T-cell (primary cell): ENCODE data around the gene AHRR. TPM values are rescaled to one million over a fixed set of nuclear protein-coding genes. Genes with fewer than 3 reads are reported as not detected.

ENCODE experiments used
- ATAC-seq, 4 experiments: fragments of 200-7000 bp in 3 of 4; fragments of 150-1000 bp in 1 of 4; cut with Tn5 transposase; replicated peaks in 1 of 4; 1 replicate in 3 of 4; 2 replicates in 1 of 4; pipeline ENCODE4 v1.10.0; 2021; ENCODE audit warnings: moderate library complexity in 3 of 4, mild to moderate bottlenecking in 2 of 4, moderate number of reproducible peaks in 1 of 4
- CTCF ChIA-PET, 2 donors: fragments of 300-600 bp; sonication (Branson Sonifier 250); formaldehyde crosslinking; loops; one replicate each; lab custom pipeline; 2022; ENCODE audit warnings: antibody characterized with exemption in 2 of 2; lab: Charles Lee
- POLR2A ChIA-PET, 2 donors: fragments of 300-600 bp; sonication (Branson Sonifier 250); formaldehyde crosslinking; loops; one replicate each; lab custom pipeline; 2022; ENCODE audit warnings: antibody characterized with exemption in 2 of 2; lab: Charles Lee
- DNase-seq, 35 experiments: peaks; one replicate each; pipeline versions ENCODE4 v3.0.0 to v3.0.0-alpha.2; 2013 to 2023
- H3K27ac ChIP-seq: one replicate; pipeline ENCODE4 v1.5.1; 2013; ENCODE audit warnings: low read length
- H3K27me3 ChIP-seq, 2 experiments: replicated peaks in 1 of 2; 1 replicate in 1 of 2; 2 replicates in 1 of 2; pipeline versions ENCODE4 v1.6.1 to v1.7.0; 2013; ENCODE audit warnings: low read length in 1 of 2, mixed read lengths in 1 of 2; ENCODE audit not compliant: control insufficient read depth in 2 of 2, insufficient read depth in 2 of 2; ENCODE audit errors: extremely low read depth in 1 of 2
- H3K36me3 ChIP-seq, 2 donors: 1 replicate in 1 of 2; 2 replicates in 1 of 2; pipeline versions ENCODE4 v1.6.1 to v1.7.0; 2013; ENCODE audit warnings: low read length in 1 of 2; ENCODE audit not compliant: control insufficient read depth in 2 of 2, insufficient read depth in 1 of 2; ENCODE audit errors: extremely low read depth in 1 of 2
- H3K4me1 ChIP-seq, 2 experiments: 1 replicate in 1 of 2; 2 replicates in 1 of 2; pipeline versions ENCODE4 v1.6.1 to v1.7.0; 2013; ENCODE audit warnings: low read length in 2 of 2, mixed read lengths in 1 of 2; ENCODE audit not compliant: insufficient read depth in 2 of 2, control insufficient read depth in 1 of 2; ENCODE audit errors: extremely low read depth in 1 of 2
- H3K4me3 ChIP-seq, 2 donors: 1 replicate in 1 of 2; 2 replicates in 1 of 2; pipeline versions ENCODE4 v1.5.1 to v1.7.0; 2013; ENCODE audit warnings: mild to moderate bottlenecking in 2 of 2, low read length in 1 of 2, moderate library complexity in 1 of 2; ENCODE audit not compliant: control insufficient read depth in 1 of 2; ENCODE audit errors: extremely low read depth in 1 of 2
- H3K9me3 ChIP-seq: 2 replicates; pipeline ENCODE4 v1.7.0; 2013
- H3K27ac Mint-ChIP-seq, 2 donors: one replicate each; pipeline ENCODE4 v1.8.0; 2020 to 2021; ENCODE audit warnings: mild to moderate bottlenecking in 2 of 2, mixed read lengths in 2 of 2
- H3K27me3 Mint-ChIP-seq, 2 donors: one replicate each; pipeline ENCODE4 v1.8.0; 2021 to 2022; ENCODE audit warnings: mixed read lengths in 2 of 2
- H3K36me3 Mint-ChIP-seq: one replicate; pipeline ENCODE4 v1.8.0; 2021; ENCODE audit warnings: mixed read lengths
- H3K4me1 Mint-ChIP-seq, 3 donors: one replicate each; pipeline ENCODE4 v1.8.0; 2020 to 2022; ENCODE audit warnings: mixed read lengths in 3 of 3, mild to moderate bottlenecking in 1 of 3
- H3K4me3 Mint-ChIP-seq, 3 donors: one replicate each; pipeline ENCODE4 v1.8.0; 2020 to 2022; ENCODE audit warnings: mild to moderate bottlenecking in 3 of 3, mixed read lengths in 3 of 3, moderate library complexity in 3 of 3
- H3K9me3 Mint-ChIP-seq, 3 donors: one replicate each; pipeline ENCODE4 v1.8.0; 2020 to 2022; ENCODE audit warnings: mixed read lengths in 3 of 3
- WGBS: methylation state at CpG from one replicate; pipeline ENCODE4 v1.1.5; 2013; ENCODE audit warnings: missing lambda C conversion rate; ENCODE audit not compliant: insufficient coverage; 5-methylcytosine and 5-hydroxymethylcytosine counted together
- total RNA-seq, 35 experiments: library from RNA in 6 of 35; stranded (reverse) in 6 of 35; fragments of 120-200 nt in 1 of 35; gene quantifications; one replicate each; pipeline versions ENCODE4 v1.2.1 to v1.2.4 and lab custom pipeline; 2013 to 2026

AHRR gene
- total RNA-seq, 5 donors from 2014 or later (not counting 1 experiment from before 2014, with no cell fraction given) = 0.55 to 13.5 (median 3.4) TPM

DNA sequence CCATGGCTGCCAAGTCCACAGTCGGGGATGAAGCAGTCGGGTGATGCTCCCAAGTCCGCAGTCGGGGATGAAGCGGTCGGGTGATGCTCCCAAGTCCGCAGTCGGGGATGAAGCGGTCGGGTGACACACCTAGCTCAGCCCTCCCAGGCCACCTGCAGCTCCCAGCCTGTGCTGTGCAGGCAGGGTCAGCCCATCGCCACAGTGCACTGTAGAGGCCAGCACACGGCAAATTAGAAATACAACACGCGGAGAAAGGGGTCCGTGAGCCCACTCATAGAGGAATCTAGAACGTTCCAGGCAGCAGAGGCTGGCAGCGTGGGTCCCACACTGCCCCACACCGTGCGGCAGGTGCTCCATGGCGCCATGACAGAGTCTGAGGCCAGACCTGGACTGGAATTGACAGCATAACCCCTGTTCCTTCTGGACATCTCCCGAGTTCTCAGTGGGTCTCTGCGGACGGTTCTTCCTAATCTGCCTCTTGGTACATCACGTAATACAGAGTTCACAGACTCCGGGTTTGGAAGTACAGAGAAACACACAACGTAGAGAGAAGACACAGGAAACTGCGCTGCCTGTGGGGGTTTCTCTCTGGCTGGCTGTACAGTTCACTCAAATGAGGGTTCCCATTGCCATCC is 113.8 kb downstream of the AHRR start:
- peaks cover 3 to 14% of the 10 kb centered on the region in 2 donors for H3K27me3 Mint-ChIP-seq
- ChIA-PET CTCF (no interaction called here), POLR2A (no interaction called here)
- Histone ChIP-seq H3K4me3 (no peak overlapping the region), H3K36me3 (no peaks in the 10 kb centered on the region), H3K9me3 (no peaks in the 10 kb centered on the region), H3K4me1 (no peaks in the 10 kb centered on the region), H3K27ac (no peak overlapping the region), H3K27me3 (peaks cover 0 to 61% of the 10 kb centered on the region in 2 experiments)
- no peaks in the 10 kb centered on the region for H3K9me3 Mint-ChIP-seq
- ATAC-seq = no peak
- no peak overlapping the region for H3K4me3 Mint-ChIP-seq
- peak in 1 of 35 experiments; percentile 9 for DNase-seq
- H3K27ac Mint-ChIP-seq = no peak overlapping the region
- H3K4me1 Mint-ChIP-seq = no peaks in the 10 kb centered on the region
- no peaks in the 10 kb centered on the region for H3K36me3 Mint-ChIP-seq
- 89% methylated on average over 25 of the region's 27 CpGs for WGBS

DNA sequence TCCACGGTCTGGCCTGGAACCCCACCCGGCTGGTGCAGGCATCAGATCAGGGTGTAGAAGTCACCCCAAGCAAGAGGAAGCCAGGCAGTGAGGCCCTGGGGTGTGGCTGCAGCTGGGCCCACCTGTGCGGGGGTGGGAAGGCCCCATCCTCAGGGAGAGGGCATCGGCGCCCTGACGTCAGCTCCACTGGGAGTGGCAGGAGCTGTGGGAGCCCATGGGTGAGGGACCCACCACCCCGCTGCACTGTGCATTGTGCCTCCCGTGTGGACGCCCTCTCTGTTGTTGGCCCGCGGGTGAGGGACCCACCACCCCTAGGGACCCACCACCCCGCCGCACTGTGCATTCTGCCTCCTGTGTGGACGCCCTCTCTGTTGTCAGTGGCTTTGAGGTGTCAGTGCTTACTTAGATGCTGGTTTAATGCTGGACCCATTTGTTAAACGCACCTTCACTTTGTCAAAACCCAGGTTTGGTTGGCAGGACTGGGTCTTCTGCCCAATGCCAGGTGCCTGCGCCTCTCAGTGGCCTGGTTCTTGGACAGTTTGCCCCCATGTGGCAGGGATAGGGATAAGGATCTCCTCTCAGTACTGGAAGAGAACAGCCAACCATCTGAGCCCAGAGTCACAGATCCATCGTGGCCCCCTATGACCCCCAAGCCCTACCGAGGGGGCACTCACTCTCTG is 114.6 kb downstream of the AHRR start:
- WGBS = 83% methylated on average over 11 of the region's 18 CpGs
- Histone ChIP-seq H3K27me3 (peaks cover 0 to 57% of the 10 kb centered on the region in 2 experiments), H3K4me1 (no peaks in the 10 kb centered on the region), H3K36me3 (no peaks in the 10 kb centered on the region), H3K4me3 (no peak overlapping the region), H3K27ac (no peak overlapping the region), H3K9me3 (no peaks in the 10 kb centered on the region)
- Mint-ChIP-seq H3K4me1 (no peaks in the 10 kb centered on the region), H3K27me3 (peaks cover 3 to 14% of the 10 kb centered on the region in 2 donors), H3K9me3 (no peaks in the 10 kb centered on the region), H3K36me3 (no peaks in the 10 kb centered on the region), H3K4me3 (no peak overlapping the region), H3K27ac (no peak overlapping the region)
- DNase-seq (no peak), ATAC-seq (peak in 1 of 4 experiments; percentile 23)
- POLR2A ChIA-PET = no interaction called here
- CTCF ChIA-PET = no interaction called here

DNA sequence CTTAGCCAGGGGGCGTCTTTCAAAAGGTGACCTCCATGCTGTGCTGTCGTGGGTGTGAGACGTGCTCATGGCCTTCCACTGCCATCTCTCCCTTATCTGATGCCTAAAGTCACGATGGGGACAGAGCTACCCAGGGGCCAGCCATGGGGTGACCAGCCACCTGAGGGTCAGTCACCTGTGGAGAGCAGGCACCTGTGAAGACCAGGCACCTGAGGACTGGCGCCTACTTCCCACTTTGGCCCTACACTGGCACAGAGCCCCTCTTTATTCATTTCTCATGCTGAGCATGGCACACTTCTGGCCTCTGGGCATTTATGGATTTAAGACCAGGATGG is 115.1 kb downstream of the AHRR start:
- ChIA-PET POLR2A (no interaction called here), CTCF (no interaction called here)
- Mint-ChIP-seq H3K36me3 (no peaks in the 10 kb centered on the region), H3K27ac (no peak overlapping the region), H3K9me3 (no peaks in the 10 kb centered on the region), H3K4me3 (no peak overlapping the region), H3K4me1 (peaks cover 0 to under 1% (median under 1%) of the 10 kb centered on the region in 3 donors), H3K27me3 (peaks cover 3 to 13% of the 10 kb centered on the region in 2 donors)
- no peak overlapping the region for H3K4me3 ChIP-seq
- H3K27me3 ChIP-seq = peaks cover 0 to 52% of the 10 kb centered on the region in 2 experiments
- 90% methylated on average over 4 of the region's 5 CpGs for WGBS
- DNase-seq (no peak), ATAC-seq (no peak)
- H3K36me3 ChIP-seq = no peaks in the 10 kb centered on the region
- no peaks in the 10 kb centered on the region for H3K9me3 ChIP-seq
- no peak overlapping the region for H3K27ac ChIP-seq
- no peaks in the 10 kb centered on the region for H3K4me1 ChIP-seq

DNA sequence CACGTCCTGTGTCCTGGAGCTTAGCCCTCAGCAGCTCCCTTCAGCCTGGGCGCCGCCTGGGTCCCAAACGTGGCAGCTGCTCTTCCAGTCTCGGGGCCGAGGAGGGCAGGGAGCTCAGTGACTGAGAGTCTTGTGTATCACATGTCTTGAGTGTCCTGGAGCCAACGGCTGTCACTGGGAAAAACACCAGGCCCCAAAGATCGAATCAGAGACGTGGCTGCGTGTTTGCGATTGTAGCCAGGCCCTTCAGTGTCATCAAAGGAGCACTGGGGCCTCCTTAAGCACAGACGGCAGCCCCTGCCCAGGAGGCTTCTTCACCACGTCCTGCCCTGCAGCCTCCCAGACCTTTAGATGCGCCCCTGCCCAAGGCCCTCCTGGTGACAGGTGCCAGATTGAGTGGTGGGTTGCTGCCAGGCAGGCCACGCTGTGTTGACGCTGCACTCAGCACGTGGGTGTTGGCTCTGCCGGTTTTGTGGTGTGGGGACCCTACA is 115.8 kb downstream of the AHRR start:
- 80% methylated on average over 17 of the region's 18 CpGs for WGBS
- Mint-ChIP-seq H3K4me1 (peaks cover 3 to 8% (median 7%) of the 10 kb centered on the region in 3 donors), H3K9me3 (no peaks in the 10 kb centered on the region), H3K27me3 (peaks cover 3 to 8% of the 10 kb centered on the region in 2 donors), H3K4me3 (no peak overlapping the region), H3K36me3 (no peaks in the 10 kb centered on the region), H3K27ac (no peak overlapping the region)
- Histone ChIP-seq H3K4me1 (peaks cover 0 to 5% of the 10 kb centered on the region in 2 experiments), H3K36me3 (no peaks in the 10 kb centered on the region), H3K27ac (no peak overlapping the region), H3K27me3 (peaks cover 0 to 50% of the 10 kb centered on the region in 2 experiments), H3K9me3 (no peaks in the 10 kb centered on the region), H3K4me3 (no peak overlapping the region)
- DNase-seq = no peak
- POLR2A ChIA-PET = no interaction called here
- CTCF ChIA-PET = no interaction called here
- no peak for ATAC-seq

DNA sequence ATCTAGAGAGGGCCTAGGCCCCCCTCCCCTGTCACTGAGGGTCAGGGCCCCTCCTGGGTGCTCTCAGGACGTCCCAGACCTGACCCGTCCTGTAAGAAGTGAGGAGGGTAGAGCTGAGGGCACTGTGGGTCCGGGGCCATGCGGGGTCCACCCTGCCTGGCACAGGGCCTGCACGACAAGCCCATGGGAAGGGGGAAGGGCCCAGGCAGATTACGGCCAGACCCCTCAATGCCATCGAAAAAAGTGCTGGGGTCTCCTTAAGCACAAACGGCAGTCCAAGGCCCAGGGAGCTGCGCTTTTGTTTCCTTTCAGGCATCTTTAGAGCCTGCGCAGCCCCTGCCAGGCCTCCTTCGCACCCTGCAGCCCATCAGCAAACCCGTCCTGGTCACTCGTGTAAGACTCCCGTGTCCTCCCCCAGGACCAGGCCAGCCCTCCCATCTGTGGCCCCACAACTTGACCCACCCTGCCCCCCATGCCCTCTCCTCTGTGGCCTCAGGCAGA is 117.0 kb downstream of the AHRR start:
- Mint-ChIP-seq H3K27me3 (peaks cover 3 to 5% of the 10 kb centered on the region in 2 donors), H3K36me3 (no peaks in the 10 kb centered on the region), H3K9me3 (no peaks in the 10 kb centered on the region), H3K4me3 (no peak overlapping the region), H3K27ac (no peak overlapping the region), H3K4me1 (peaks cover 7 to 13% (median 12%) of the 10 kb centered on the region in 3 donors)
- H3K9me3 ChIP-seq = no peaks in the 10 kb centered on the region
- CTCF ChIA-PET = interaction anchor here in 1 of 2 donors (1.3 kb wide), 1 partner anchor 8 kb away, joined by 3 read pairs; no protein-coding TSS in a partner anchor
- WGBS = 84% methylated on average over 14 of the region's 14 CpGs
- peaks cover 0 to 12% of the 10 kb centered on the region in 2 experiments for H3K4me1 ChIP-seq
- H3K36me3 ChIP-seq = no peaks in the 10 kb centered on the region
- no peak for ATAC-seq
- H3K27ac ChIP-seq = no peak overlapping the region
- H3K27me3 ChIP-seq = peaks cover 0 to 39% of the 10 kb centered on the region in 2 experiments
- DNase-seq = no peak
- no peak overlapping the region for H3K4me3 ChIP-seq
- POLR2A ChIA-PET = no interaction called here

DNA sequence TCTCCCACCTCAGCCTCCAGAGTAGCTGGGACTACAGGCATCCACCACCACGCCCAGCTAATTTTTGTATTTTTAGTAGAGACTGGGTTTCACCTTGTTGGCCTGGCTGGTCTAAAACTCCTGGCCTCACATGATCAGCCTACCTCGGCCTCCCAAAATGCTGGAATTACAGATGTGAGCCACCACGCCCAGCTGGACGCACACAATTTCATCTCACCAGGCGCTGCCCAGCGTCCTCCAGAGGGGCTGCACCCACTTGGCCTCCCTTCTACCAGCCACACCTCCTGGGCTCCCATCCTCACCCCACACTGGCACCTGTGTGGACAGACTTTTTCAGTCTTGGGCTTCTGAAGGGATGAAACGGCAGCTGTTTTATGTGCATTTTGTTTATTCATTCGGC is 117.7 kb downstream of the AHRR start:
- DNase-seq (no peak), ATAC-seq (no peak)
- WGBS = 96% methylated on average over 6 of the region's 8 CpGs
- H3K9me3 Mint-ChIP-seq = no peaks in the 10 kb centered on the region
- H3K36me3 ChIP-seq = no peaks in the 10 kb centered on the region
- CTCF ChIA-PET = interaction anchor here in 1 of 2 donors (1.3 kb wide), 1 partner anchor 7 kb away, joined by 3 read pairs; no protein-coding TSS in a partner anchor
- no peaks in the 10 kb centered on the region for H3K9me3 ChIP-seq
- H3K36me3 Mint-ChIP-seq = no peaks in the 10 kb centered on the region
- no peak overlapping the region for H3K4me3 ChIP-seq
- H3K4me1 ChIP-seq = peaks cover 0 to 19% of the 10 kb centered on the region in 2 experiments
- peaks cover 0 to 33% of the 10 kb centered on the region in 2 experiments for H3K27me3 ChIP-seq
- POLR2A ChIA-PET = no interaction called here
- no peak overlapping the region for H3K27ac Mint-ChIP-seq
- no peak overlapping the region for H3K27ac ChIP-seq
- H3K4me3 Mint-ChIP-seq = no peak overlapping the region
- H3K4me1 Mint-ChIP-seq = peaks cover 14 to 18% (median 17%) of the 10 kb centered on the region in 3 donors
- peaks cover 3 to 5% of the 10 kb centered on the region in 2 donors for H3K27me3 Mint-ChIP-seq
